GM18499 (cell line): ENCODE measurements around the gene CPZ.

Experiments used
- ATAC-seq: cut with Tn5 transposase; IDR thresholded peaks from one replicate; pipeline ENCODE4 v1.9.1; 2021; ENCODE audit warnings: moderate number of reproducible peaks; ENCODE audit not compliant: insufficient read depth, unreplicated experiment

The CPZ gene

DNA sequence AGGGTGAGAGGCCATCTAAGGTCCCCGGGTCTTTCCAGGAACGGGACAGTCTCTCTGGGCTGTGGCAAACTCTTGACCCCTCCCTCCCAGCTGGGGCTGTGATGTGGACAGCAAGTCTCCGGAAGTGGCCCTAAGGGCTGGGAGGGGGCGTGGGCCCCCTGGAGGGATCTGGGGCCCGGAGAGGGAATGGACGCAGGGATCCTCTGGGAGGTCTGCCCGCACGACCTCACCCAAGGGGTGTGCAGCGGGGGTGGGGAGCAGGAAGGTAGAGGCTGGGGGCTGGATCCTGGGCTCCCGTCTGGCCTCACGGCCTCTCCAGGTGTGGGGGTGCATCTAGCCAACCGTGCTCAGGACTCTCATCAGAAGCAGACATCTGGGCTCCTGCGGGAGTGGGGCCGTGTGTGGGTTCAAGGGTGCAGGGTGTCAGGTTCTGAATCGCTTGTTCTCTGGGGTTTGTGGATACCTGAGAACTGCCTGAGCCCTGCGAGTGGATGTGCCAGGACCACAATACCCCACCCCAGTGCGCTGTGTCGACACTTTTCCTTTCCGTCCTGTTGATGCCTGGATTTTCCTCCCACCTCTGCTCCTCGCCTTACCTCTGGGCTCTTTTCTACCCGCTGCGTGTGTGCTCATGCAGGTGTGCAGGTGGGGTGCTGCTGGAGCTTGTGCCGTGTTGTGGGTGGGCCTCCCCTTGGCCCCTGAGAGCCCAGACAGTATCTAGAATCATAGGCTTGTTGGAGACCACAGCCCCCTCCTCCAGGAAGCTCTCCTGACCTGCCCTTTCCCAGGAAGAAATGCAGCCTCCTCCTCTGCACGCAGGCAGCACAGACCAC is 915 bp downstream of the CPZ start:
- ATAC-seq: no peak

DNA sequence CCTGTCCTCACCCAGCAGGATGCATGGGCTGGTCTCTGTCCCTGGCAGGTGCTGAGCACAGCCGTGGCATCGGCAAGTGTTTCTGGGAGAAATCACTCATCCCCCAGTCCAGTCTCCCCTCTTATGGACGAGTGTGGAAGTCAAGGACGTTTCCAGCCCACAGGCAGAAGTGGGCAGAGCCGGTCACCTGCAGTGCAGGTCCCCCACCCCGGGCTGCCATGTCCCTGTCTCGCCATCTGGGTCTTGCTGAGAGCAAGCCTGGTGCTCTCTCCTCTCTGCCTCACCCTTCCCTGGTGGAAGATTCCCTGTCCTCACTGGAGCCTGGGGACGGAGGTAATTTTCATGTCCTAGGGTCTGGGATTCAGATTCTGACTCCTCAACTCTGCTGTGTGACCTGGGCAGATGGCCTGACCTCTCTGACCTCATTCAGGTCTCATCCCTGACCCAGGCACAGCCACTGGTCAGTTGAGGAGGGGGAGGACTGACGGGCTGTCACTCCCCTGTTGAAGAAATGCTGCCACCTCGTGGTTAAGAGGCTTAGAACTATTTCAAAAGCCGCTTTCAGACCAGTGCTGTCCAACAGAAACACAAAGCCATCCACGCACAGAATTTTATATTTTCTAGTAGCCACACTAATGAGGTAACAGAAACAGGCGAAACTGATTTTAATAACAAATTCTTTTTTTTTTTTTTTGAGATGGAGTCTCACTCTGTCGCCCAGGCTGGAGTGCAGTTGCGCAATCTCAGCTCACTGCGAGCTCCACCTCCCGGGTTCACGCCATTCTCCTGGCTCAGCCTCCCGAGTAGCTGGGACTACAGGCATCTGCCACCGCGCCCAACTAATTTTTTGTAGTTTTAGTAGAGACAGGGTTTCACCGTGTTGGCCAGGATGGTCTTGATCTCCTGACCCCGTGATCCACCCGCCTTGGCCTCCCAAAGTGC is 1.8 kb downstream of the CPZ start:
- ATAC-seq: no peak

DNA sequence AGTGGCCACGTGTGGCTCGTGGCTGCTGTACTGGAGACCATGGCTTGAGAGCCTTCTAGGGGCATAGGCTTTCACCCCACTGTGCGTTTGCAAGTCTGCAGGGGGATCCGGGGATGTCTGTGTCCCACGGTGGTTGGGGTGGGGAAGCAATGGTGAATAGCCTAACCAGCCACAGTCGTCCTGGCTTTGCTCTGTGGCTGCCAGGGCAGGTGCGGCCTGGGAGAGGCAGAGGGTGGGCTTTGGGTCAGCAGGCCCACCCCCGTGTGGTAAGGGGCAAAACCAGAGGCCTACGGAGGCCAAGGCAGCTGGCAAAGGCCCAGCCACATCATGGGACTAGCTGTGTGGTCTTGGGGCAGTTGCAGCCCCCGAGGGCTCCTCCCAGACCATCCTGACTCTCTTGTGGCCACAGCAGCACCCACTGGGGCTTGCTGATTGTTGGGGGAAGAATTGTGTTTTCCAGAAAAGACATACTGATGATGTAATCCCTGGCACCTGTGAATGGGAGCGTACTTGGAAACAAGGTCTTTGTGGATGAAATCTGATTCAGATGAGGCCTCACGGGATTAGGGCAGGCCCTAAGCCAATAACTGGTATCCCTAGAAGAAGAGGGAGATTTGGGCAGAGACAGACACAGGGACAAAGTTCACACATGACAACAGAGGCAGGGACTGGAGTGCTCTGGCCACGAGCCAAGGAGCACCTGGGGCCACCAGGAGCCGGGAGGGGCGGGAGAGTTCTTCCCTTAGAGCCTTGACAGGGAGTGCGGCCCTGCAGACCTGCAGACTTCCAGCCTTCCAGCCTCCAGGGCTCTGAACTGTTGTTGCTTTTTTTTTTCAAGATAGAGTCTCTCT is 2.9 kb downstream of the CPZ start:
- no peak for ATAC-seq

DNA sequence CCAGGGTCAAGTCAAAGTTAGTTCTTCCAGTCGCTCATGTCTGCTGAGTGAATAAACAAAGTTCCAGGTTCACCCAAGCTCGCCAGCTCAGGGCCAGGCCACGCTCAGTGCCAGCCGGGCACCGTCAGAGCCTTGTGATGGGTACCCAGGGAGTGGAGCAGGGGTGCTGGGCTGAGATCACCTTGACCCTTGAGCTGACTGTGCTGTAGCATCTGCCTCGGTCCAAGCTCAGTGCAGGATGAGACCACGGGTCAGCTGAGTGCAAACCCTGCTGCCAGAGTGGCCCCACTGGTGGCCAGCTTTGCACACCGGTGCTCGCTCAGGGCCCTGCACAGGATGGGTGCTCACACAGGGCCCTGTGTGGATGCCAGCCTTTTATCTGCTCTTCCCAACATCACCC is 4.3 kb downstream of the CPZ start:
- ATAC-seq: no peak

DNA sequence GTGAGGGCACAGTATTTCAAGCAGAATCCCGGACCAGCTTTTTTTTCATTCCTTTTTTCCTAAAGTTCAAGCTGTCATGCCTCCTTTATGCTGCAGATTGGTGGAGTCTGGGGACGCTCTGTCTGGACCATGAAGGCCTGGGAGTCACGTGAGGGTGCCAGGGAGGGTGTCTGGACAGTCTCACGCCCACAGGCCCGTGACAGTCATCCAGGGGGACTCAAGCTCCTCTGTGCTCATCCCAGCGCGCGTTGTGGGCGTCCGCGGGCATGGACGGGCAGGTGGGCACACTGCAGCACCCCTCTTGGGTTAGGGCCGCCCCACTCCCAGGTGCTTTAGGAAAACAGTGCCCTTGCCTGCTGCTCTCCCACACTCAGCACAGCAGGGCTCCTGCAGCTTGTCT is 4.8 kb downstream of the CPZ start:
- ATAC-seq: no peak

- ATAC-seq: no peak
Observed at GRCh38 chr4:8597791-8598190, 5.2 kb downstream of the CPZ start.

DNA sequence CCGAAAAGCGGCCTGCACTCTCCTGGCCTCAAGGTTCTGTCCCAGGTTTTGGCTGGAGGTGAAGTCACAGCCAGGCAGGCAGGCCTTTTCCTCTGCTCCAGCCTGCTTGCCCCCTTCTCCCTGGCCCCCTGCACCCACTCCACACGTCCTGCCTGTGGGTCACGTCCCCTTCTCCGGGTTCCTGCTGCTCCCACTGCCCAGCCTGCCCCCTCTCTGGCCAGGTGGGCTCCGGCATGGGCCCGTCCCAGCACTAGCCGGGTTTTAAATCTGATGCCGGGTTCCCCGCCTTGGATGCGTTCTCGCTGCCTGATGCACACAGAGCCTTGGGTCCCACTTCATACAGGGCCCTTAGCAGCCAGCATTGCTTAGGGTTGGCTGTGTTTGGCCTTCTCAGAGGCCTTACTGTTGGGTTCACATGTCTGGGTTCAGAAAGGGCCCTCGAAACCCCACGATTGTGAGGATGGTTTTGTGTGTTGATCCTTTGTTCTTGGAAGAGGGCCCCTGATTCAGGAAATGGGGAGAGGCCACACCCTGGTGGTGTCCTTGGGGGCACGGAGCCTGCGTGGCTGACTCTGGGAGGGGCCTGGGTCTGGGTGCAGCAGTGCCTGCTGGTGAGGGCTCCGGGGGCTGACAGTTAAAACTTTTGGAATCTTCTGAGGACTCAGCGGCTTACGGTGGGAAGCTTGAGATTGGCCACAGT is 6.0 kb downstream of the CPZ start:
- no peak for ATAC-seq

DNA sequence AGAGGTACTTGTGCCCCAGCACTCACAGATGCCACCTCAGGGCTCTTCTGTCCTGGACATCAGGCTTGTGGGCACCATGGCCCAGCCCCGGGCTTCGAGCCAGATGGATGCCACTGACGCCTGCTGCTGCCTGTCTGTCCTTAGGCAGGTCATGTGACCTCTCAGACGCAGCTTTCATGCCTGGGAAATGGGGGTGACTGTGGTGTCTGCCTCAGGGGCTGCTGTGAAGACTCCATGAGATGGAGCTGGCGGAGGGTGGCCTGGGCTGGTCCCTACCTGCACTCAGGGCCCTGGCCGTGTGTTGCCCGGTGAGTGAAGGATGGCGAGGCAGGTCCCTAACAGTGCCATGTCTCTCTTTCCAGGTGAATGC is 6.5 kb downstream of the CPZ start:
- no peak for ATAC-seq

- ATAC-seq: no peak
Observed at GRCh38 chr4:8599657-8600056, 7.1 kb downstream of the CPZ start.

DNA sequence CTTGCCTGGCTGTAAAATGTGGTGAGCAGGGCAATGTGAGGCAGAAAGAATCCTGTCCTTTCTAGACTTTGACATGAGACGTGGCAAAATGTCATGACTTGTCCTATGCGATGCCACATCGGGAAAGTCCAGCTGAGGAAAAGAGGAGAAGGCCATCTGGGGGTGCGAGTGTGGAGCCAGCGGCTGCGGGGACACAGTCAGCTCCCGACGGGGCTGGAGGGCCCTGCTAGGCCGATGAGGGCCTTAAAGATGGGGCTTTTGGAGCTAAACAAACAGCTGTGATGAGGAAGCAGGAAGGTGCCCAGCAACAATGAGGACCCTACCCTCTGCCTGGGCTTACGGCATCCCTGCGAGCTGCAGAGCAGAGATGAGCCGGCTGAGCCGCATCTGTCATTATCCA is 7.7 kb downstream of the CPZ start:
- ATAC-seq: no peak

- ATAC-seq: no peak
Observed at GRCh38 chr4:8600686-8601085, 8.1 kb downstream of the CPZ start.

GRCh38 chr4:8601086-8601485 is 8.5 kb downstream of the CPZ start:
- ATAC-seq: no peak

GRCh38 chr4:8601556-8601955 is 9.0 kb downstream of the CPZ start:
- ATAC-seq: no peak

GRCh38 chr4:8602686-8603430 is 10.3 kb downstream of the CPZ start:
- ATAC-seq: no peak

DNA sequence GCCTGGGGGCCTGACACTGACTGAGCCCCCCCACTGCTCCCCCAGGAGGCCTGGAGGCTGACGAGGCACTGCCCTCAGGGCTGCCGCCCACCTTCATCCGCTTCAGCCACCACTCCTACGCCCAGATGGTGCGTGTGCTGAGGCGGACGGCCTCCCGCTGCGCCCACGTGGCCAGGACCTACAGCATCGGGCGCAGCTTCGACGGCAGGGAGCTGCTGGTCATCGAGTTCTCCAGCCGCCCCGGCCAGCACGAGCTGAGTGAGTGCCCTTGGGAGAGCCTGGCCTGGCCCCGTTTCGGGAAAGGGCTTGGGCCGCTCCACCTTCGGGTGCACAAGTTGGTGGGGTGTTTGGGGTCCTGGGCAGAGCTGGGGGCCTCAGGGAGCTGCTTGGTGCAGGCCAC is 11.4 kb downstream of the CPZ start:
- no peak for ATAC-seq

GRCh38 chr4:8605289-8605688 is 12.7 kb downstream of the CPZ start:
- no peak for ATAC-seq

DNA sequence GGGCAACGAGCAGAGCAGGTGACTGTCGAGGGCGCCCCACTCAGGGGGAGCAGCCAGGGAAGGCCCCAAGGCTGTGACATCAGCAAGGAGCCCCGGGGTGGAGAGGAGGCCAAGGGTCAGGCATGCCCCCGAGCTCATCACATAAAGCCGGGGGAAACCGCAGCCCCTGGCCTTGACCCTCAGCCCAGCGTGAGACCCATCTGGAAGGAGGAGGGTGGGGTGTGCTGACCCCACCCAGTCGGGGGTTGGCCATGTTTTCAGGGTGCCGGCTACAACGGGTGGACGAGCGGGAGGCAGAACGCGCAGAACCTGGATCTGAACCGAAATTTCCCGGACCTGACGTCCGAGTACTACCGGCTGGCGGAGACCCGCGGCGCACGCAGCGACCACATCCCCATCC is 13.9 kb downstream of the CPZ start:
- no peak for ATAC-seq

GRCh38 chr4:8606966-8607365 is 14.4 kb downstream of the CPZ start:
- no peak for ATAC-seq
